Measurements from ENCODE around the gene MLIP. TPM values are rescaled to one million over a fixed set of nuclear protein-coding genes. Genes with fewer than 3 reads are reported as not detected.

MLIP gene
- total and polyA plus RNA-seq, 2 of the 13 experiments (the other 11 are each of a cell fraction or from before 2014, with no cell fraction given) = 0.08 to 0.33 TPM

DNA sequence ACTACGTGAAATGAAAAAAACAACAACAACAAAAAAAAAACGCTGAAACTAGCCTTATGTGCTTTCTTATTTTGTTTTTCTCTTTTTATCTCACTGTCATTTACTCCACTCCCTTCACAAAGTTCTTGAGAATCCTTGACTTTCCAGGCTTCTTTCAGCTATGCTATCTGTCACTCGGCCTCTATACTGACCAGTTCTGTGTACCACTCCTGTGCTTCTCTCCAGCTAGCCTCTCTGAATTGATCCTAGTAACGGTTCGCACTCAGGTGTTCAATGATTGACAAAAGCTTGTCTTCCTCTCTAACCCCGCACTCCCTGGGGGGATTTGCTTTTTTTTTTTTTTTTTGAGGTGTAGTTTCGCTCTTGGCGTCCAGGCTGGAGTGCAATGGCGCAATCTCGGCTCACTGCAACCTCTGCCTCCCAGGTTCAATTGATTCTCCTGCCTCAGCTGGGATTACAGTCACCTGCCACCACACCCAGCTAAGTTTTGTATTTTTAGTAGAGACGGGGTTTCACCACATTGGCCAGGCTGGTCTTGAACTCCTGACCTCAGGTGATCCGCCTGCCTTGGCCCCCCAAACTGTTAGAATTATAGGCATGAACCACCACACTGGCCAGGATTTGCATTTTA is 31.8 kb downstream of the MLIP start:
- H3K4me3 ChIP-seq (replicated peaks in 1 of 3; ENCODE audit: insufficient read depth in 1 of 3, low read depth in 2 of 3, low read length in 3 of 3) = no peak overlapping the region
- ChIA-PET POLR2A (no interaction called here), CTCF (ENCODE audit: low intra/inter-chr PET ratio, low total read pairs) (no interaction called here)
- no peak overlapping the region for H3K27ac ChIP-seq (ENCODE audit: extremely low read length, insufficient read depth, low read length)
- in situ Hi-C loops (cut with HindIII; ENCODE audit: extremely low pct_ligation_motif_present, low pct_unique_long_range_greater_than_20kb) (no loop called here), intact Hi-C loops (cut with micrococcal nuclease; ENCODE audit: unreplicated experiment) (no loop called here)
- TF ChIP-seq ZFP41 (CRISPR knock-in tag; IDR thresholded peaks at IDR 0.05; ENCODE audit: borderline replicate concordance) = no peak
- TF ChIP-seq, protein P1, sequence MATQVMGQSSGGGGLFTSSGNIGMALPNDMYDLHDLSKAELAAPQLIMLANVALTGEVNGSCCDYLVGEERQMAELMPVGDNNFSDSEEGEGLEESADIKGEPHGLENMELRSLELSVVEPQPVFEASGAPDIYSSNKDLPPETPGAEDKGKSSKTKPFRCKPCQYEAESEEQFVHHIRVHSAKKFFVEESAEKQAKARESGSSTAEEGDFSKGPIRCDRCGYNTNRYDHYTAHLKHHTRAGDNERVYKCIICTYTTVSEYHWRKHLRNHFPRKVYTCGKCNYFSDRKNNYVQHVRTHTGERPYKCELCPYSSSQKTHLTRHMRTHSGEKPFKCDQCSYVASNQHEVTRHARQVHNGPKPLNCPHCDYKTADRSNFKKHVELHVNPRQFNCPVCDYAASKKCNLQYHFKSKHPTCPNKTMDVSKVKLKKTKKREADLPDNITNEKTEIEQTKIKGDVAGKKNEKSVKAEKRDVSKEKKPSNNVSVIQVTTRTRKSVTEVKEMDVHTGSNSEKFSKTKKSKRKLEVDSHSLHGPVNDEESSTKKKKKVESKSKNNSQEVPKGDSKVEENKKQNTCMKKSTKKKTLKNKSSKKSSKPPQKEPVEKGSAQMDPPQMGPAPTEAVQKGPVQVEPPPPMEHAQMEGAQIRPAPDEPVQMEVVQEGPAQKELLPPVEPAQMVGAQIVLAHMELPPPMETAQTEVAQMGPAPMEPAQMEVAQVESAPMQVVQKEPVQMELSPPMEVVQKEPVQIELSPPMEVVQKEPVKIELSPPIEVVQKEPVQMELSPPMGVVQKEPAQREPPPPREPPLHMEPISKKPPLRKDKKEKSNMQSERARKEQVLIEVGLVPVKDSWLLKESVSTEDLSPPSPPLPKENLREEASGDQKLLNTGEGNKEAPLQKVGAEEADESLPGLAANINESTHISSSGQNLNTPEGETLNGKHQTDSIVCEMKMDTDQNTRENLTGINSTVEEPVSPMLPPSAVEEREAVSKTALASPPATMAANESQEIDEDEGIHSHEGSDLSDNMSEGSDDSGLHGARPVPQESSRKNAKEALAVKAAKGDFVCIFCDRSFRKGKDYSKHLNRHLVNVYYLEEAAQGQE (IDR thresholded peaks at IDR 0.05; ENCODE audit: borderline replicate concordance in 1 of 2, low read depth in 1 of 2, low read length in 2 of 2) = no peak
- TF ChIP-seq ZBTB20 (CRISPR knock-in tag; IDR thresholded peaks at IDR 0.05; ENCODE audit: borderline replicate concordance, low read depth) = no peak
- no peak for TF ChIP-seq TEAD3 (CRISPR knock-in tag; optimal IDR thresholded peaks at IDR 0.05; ENCODE audit: borderline replicate concordance)
- TF ChIP-seq FOXC1 (CRISPR knock-in tag; IDR thresholded peaks at IDR 0.05; ENCODE audit: borderline replicate concordance) = no peak
- no peak for TF ChIP-seq MYNN (CRISPR knock-in tag; IDR thresholded peaks at IDR 0.05; ENCODE audit: low read depth)
- no peak for TF ChIP-seq ASH2L (IDR thresholded peaks at IDR 0.05; ENCODE audit: insufficient read length, low read depth, low read length)
- no peak for TF ChIP-seq ZBTB7B (CRISPR knock-in tag; IDR thresholded peaks at IDR 0.05)
- TF ChIP-seq ZNF713 (CRISPR knock-in tag; IDR thresholded peaks at IDR 0.05) = no peak
- no TSS peak for BruUV-seq (replicated peaks)
- no peak for FAIRE-seq
- H3K27me3 ChIP-seq (ENCODE audit: control insufficient read depth in 1 of 2, insufficient read depth in 2 of 2, low read length in 2 of 2) = no peaks in the 10 kb centered on the region
- H2AFZ ChIP-seq (ENCODE audit: low read length) = no peak overlapping the region
- DNase-seq (ENCODE audit: low spot score) = no peak
- H3K36me3 ChIP-seq (replicated peaks in 1 of 2; ENCODE audit: control insufficient read depth in 1 of 2, insufficient read depth in 2 of 2, low read length in 2 of 2) = no peaks in the 10 kb centered on the region
- H4K20me1 ChIP-seq (ENCODE audit: insufficient read depth, low read length) = no peaks in the 10 kb centered on the region
- H3K9ac ChIP-seq (ENCODE audit: insufficient read depth, low read depth, low read length) = no peak overlapping the region
- no peak for ATAC-seq
- no peaks in the 10 kb centered on the region for H3K79me2 ChIP-seq (ENCODE audit: insufficient read depth, low read length)
- no peak overlapping the region for H3K4me2 ChIP-seq (ENCODE audit: low read depth, low read length)
- no peaks in the 10 kb centered on the region for H3K4me1 ChIP-seq (ENCODE audit: insufficient read depth, low read length)
- H3K9me3 ChIP-seq (ENCODE audit: low read length) = no peaks in the 10 kb centered on the region
- WGBS (ENCODE audit: low lambda C conversion rate) = 39% methylated on average over 12 of the region's 12 CpGs
